ENCODE measurements around the gene JCHAIN.

The JCHAIN gene

GRCh38 chr4:70634482-70634881, 31.8 kb downstream of the JCHAIN start:
- no peak for DNase-seq

GRCh38 chr4:70632028-70632427, 34.3 kb downstream of the JCHAIN start:
- DNase-seq: no peak

DNA sequence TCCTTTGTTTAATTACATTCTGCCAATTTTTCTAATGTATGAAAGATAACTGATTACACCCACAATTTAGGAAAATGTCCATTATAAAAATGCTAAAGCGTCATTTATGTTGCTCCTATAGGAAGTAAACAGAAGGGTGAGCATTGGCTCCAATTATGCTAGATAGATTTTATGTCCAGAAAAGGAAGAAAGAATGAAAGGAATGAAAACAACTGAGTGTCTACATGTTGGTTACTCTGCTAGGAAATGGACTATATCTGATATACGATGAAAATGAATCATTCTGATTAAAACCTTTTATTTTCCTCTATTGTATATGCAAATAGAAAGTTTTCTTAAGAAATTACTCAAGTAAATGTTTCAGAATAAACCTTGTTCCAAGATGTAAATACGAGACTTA, 36.1 kb downstream of the JCHAIN start:
- DNase-seq: no peak

- DNase-seq: no peak
Observed at GRCh38 chr4:70629469-70630090, 36.7 kb downstream of the JCHAIN start.

GRCh38 chr4:70628444-70628843, 37.9 kb downstream of the JCHAIN start, which contains the start of gene ENAM:
TSS of gene ENAM (plus strand) at chr4:70628744. CDS start at chr4:70629501, 757 bp downstream.
- no peak for DNase-seq

- DNase-seq: no peak
Observed at GRCh38 chr4:70627620-70628019, 38.7 kb downstream of the JCHAIN start.

- DNase-seq: no peak
Observed at GRCh38 chr4:70624226-70624793, 42.0 kb downstream of the JCHAIN start.

DNA sequence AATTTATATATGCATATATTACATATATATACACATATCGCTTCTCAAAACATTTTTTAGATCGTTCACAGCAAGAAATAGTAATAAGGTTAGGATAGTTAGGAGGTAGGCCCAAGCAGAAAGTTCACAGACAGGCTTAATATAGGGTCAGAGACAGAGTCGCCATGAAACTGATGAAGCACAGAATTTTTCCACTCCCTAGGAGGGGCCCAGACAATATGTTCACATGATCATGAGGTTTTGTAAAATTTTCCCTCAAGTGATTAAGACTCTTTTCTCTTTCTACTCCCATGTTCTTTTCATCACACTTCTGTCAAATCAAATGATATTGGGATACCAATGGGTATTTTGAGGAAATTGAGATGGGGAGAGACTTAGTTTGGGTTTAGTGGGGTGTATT, 43.0 kb downstream of the JCHAIN start:
- no peak for DNase-seq

GRCh38 chr4:70619778-70620177, 46.5 kb downstream of the JCHAIN start:
- no peak for DNase-seq

DNA sequence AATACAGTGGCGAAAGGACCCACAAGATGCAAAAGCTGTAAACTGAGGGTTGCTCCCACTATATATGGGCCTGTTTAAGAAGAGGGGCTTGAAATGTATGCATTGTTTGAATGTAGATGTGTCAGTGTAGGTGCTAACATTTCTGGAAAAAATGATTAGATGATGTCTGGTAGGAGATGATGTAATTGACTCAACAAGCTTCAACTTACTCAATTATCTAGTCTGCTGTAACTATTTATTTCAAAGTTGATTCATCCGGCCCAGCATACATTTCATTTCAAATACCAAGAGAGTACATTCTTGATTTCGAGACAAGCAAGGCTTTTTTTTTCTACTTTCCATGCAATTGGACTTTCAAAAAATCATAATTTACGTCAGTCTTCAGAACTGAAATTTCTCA, 47.0 kb downstream of the JCHAIN start:
- DNase-seq: no peak

GRCh38 chr4:70614184-70614555, 52.1 kb downstream of the JCHAIN start:
- DNase-seq: no peak

- DNase-seq: no peak
Observed at GRCh38 chr4:70613306-70614183, 52.8 kb downstream of the JCHAIN start.

- DNase-seq: no peak
Observed at GRCh38 chr4:70608324-70608723, 58.0 kb downstream of the JCHAIN start.

DNA sequence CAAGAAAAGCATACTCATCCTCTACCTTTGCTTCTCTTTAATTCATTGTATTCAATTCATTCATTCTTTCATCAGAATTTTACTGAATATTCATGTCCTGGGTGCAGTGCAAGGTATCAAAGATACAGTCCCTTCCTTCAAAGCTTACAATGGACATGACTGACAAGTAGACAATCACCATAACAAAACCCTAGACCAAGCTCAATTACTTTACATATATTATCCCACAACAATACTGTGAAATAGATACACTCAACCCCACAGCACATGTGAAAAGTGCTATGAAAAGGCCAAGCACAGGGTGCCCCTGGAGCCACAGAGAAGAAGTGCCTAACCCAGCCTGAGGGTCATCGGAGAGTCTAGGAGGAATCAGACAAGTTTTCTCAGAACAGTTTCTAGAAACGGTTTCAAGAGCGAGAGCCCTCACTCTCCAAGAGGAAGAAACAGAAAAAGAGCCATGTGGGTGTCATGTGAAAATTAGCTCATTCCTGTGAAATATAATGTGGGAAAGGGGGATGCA, 58.9 kb downstream of the JCHAIN start:
- DNase-seq: no peak

DNA sequence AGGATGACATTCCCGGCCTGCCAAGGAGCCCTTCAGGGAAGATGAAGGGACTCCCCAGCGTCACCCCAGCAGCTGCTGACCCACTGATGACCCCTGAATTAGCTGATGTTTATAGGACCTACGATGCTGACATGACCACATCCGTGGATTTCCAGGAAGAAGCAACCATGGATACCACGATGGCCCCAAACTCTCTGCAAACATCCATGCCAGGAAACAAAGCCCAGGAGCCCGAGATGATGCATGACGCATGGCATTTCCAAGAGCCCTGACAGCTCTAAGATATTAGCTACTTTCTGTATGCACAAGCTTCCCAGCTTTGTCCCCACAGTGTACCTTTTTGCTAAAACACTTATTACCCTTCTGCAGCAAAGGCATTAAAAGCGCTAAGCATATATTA, 59.8 kb downstream of the JCHAIN start:
- no peak for DNase-seq

Measured in DMS79 treated with DMSO at 0.1 percent for 48 hours (cell line).